GM23338 (cell line): ENCODE data around the gene ST3GAL2.

ENCODE experiments used
- CREB1 ChIP-seq: fragments of 250-450 bp; sonication (Bioruptor Pico); IDR thresholded peaks from 2 replicates; pipeline ENCODE4 v1.5.0; 2020; ENCODE audit warnings: low read depth, mild to moderate bottlenecking, moderate library complexity
- EZH2 ChIP-seq: fragments of 200-600 bp; sonication (generic); IDR thresholded peaks from one replicate; pipeline ENCODE4 v1.8.0; 2017; ENCODE audit warnings: antibody characterized with exemption, mild to moderate bottlenecking, low read depth; ENCODE audit not compliant: unreplicated experiment
- EZH2phosphoT487 ChIP-seq: fragments of 200-600 bp; sonication (generic); IDR thresholded peaks from one replicate; pipeline ENCODE4 v1.8.1; 2018; ENCODE audit warnings: antibody characterized with exemption; ENCODE audit not compliant: unreplicated experiment
- JUNB ChIP-seq: IDR thresholded peaks from one replicate; pipeline ENCODE4 v1.6.1; 2016; ENCODE audit warnings: antibody characterized with exemption; ENCODE audit not compliant: unreplicated experiment
- NANOG ChIP-seq: IDR thresholded peaks from 2 replicates; pipeline ENCODE4 v1.6.1; 2016; ENCODE audit warnings: antibody characterized with exemption, borderline replicate concordance
- POLR2AphosphoS5 ChIP-seq: IDR thresholded peaks from 2 replicates; pipeline ENCODE4 v1.6.1; 2016; ENCODE audit warnings: antibody characterized with exemption, low read depth
- STAT1 ChIP-seq: IDR thresholded peaks from one replicate; pipeline ENCODE4 v1.6.1; 2016; ENCODE audit warnings: antibody characterized with exemption; ENCODE audit not compliant: unreplicated experiment
- ZNF114 ChIP-seq: fragments of 250-450 bp; sonication (Bioruptor Pico); IDR thresholded peaks from 2 replicates; pipeline ENCODE4 v1.5.0; 2020; ENCODE audit warnings: mild to moderate bottlenecking, moderate library complexity
- ZNF331 ChIP-seq: fragments of 250-450 bp; sonication (Bioruptor Pico); IDR thresholded peaks from 2 replicates; pipeline ENCODE4 v1.5.0; 2020; ENCODE audit warnings: low read depth, mild to moderate bottlenecking, moderate library complexity
- TF ChIP-seq, protein P1 (sequence below), 2 experiments: fragments of 200-600 bp in 1 of 2; sonication (generic) in 1 of 2; conservative IDR thresholded peaks; 2 replicates each; pipeline versions ENCODE4 v1.5.1 to v1.6.1; 2016 to 2017; ENCODE audit warnings: antibody characterized with exemption in 2 of 2, low read depth in 2 of 2, mild to moderate bottlenecking in 2 of 2, moderate library complexity in 1 of 2
- TF ChIP-seq, protein P2 (sequence below): IDR thresholded peaks from 2 replicates; pipeline ENCODE4 v1.6.1; 2016; ENCODE audit warnings: antibody characterized with exemption
- TF ChIP-seq, protein P3 (sequence below): IDR thresholded peaks from one replicate; pipeline ENCODE4 v1.6.1; 2018; ENCODE audit warnings: antibody characterized with exemption; ENCODE audit not compliant: unreplicated experiment
- TF ChIP-seq, protein P4 (sequence below): fragments of 250-450 bp; sonication (Bioruptor Pico); IDR thresholded peaks from 2 replicates; pipeline ENCODE4 v1.5.0; 2020; ENCODE audit warnings: mild to moderate bottlenecking, moderate library complexity

DNA sequence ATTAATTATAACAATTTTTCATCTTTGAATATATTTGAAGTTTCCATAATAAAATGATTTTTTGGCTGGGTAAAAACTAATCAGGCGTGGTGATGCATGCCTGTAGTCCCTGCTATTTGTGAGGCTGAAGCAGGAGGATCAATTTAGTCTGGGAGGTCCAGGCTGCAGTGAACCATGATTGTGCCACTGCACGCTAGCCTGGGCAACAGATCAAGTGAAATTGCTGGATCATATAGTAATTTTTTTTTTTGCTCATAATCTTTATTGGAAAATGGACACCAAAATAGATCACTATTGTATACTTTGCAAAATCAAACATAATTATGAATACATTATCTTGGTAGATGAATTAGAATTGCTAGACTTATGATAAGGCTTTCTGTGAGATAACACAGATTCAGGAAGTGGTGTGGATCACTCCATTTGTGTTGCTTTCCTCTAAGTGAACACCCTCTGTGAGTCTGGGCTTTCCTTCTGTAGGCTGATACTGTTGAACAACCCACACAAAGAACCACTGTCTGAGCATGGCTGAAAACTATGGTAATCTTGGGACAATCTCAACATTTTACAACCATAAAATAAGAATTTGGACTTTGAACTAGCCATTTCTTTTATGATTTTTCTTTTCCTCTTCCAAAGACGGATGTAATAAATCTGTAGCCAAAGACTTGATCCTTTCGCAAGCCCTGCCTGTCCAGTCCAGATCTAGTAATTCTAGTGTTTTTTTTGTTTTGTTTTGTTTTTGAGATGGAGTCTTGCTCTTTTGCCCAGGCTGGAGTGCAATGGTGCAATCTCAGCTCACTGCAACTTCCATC is 5.6 kb upstream of the ST3GAL2 start:
- TF ChIP-seq, protein P1, sequence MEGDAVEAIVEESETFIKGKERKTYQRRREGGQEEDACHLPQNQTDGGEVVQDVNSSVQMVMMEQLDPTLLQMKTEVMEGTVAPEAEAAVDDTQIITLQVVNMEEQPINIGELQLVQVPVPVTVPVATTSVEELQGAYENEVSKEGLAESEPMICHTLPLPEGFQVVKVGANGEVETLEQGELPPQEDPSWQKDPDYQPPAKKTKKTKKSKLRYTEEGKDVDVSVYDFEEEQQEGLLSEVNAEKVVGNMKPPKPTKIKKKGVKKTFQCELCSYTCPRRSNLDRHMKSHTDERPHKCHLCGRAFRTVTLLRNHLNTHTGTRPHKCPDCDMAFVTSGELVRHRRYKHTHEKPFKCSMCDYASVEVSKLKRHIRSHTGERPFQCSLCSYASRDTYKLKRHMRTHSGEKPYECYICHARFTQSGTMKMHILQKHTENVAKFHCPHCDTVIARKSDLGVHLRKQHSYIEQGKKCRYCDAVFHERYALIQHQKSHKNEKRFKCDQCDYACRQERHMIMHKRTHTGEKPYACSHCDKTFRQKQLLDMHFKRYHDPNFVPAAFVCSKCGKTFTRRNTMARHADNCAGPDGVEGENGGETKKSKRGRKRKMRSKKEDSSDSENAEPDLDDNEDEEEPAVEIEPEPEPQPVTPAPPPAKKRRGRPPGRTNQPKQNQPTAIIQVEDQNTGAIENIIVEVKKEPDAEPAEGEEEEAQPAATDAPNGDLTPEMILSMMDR (conservative IDR thresholded peaks at IDR 0.05; ENCODE audit: low read depth in 2 of 2): no peak
- no peak for TF ChIP-seq EZH2
- TF ChIP-seq POLR2AphosphoS5: no peak
- TF ChIP-seq JUNB: no peak
- TF ChIP-seq, protein P2, sequence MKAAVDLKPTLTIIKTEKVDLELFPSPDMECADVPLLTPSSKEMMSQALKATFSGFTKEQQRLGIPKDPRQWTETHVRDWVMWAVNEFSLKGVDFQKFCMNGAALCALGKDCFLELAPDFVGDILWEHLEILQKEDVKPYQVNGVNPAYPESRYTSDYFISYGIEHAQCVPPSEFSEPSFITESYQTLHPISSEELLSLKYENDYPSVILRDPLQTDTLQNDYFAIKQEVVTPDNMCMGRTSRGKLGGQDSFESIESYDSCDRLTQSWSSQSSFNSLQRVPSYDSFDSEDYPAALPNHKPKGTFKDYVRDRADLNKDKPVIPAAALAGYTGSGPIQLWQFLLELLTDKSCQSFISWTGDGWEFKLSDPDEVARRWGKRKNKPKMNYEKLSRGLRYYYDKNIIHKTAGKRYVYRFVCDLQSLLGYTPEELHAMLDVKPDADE: no peak
- TF ChIP-seq ZNF114: no peak
- TF ChIP-seq, protein P3, sequence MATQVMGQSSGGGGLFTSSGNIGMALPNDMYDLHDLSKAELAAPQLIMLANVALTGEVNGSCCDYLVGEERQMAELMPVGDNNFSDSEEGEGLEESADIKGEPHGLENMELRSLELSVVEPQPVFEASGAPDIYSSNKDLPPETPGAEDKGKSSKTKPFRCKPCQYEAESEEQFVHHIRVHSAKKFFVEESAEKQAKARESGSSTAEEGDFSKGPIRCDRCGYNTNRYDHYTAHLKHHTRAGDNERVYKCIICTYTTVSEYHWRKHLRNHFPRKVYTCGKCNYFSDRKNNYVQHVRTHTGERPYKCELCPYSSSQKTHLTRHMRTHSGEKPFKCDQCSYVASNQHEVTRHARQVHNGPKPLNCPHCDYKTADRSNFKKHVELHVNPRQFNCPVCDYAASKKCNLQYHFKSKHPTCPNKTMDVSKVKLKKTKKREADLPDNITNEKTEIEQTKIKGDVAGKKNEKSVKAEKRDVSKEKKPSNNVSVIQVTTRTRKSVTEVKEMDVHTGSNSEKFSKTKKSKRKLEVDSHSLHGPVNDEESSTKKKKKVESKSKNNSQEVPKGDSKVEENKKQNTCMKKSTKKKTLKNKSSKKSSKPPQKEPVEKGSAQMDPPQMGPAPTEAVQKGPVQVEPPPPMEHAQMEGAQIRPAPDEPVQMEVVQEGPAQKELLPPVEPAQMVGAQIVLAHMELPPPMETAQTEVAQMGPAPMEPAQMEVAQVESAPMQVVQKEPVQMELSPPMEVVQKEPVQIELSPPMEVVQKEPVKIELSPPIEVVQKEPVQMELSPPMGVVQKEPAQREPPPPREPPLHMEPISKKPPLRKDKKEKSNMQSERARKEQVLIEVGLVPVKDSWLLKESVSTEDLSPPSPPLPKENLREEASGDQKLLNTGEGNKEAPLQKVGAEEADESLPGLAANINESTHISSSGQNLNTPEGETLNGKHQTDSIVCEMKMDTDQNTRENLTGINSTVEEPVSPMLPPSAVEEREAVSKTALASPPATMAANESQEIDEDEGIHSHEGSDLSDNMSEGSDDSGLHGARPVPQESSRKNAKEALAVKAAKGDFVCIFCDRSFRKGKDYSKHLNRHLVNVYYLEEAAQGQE: no peak
- no peak for TF ChIP-seq CREB1 (CRISPR knock-in tag)
- TF ChIP-seq ZNF331 (CRISPR knock-in tag): no peak
- no peak for TF ChIP-seq EZH2phosphoT487
- TF ChIP-seq NANOG: no peak
- TF ChIP-seq, protein P4, sequence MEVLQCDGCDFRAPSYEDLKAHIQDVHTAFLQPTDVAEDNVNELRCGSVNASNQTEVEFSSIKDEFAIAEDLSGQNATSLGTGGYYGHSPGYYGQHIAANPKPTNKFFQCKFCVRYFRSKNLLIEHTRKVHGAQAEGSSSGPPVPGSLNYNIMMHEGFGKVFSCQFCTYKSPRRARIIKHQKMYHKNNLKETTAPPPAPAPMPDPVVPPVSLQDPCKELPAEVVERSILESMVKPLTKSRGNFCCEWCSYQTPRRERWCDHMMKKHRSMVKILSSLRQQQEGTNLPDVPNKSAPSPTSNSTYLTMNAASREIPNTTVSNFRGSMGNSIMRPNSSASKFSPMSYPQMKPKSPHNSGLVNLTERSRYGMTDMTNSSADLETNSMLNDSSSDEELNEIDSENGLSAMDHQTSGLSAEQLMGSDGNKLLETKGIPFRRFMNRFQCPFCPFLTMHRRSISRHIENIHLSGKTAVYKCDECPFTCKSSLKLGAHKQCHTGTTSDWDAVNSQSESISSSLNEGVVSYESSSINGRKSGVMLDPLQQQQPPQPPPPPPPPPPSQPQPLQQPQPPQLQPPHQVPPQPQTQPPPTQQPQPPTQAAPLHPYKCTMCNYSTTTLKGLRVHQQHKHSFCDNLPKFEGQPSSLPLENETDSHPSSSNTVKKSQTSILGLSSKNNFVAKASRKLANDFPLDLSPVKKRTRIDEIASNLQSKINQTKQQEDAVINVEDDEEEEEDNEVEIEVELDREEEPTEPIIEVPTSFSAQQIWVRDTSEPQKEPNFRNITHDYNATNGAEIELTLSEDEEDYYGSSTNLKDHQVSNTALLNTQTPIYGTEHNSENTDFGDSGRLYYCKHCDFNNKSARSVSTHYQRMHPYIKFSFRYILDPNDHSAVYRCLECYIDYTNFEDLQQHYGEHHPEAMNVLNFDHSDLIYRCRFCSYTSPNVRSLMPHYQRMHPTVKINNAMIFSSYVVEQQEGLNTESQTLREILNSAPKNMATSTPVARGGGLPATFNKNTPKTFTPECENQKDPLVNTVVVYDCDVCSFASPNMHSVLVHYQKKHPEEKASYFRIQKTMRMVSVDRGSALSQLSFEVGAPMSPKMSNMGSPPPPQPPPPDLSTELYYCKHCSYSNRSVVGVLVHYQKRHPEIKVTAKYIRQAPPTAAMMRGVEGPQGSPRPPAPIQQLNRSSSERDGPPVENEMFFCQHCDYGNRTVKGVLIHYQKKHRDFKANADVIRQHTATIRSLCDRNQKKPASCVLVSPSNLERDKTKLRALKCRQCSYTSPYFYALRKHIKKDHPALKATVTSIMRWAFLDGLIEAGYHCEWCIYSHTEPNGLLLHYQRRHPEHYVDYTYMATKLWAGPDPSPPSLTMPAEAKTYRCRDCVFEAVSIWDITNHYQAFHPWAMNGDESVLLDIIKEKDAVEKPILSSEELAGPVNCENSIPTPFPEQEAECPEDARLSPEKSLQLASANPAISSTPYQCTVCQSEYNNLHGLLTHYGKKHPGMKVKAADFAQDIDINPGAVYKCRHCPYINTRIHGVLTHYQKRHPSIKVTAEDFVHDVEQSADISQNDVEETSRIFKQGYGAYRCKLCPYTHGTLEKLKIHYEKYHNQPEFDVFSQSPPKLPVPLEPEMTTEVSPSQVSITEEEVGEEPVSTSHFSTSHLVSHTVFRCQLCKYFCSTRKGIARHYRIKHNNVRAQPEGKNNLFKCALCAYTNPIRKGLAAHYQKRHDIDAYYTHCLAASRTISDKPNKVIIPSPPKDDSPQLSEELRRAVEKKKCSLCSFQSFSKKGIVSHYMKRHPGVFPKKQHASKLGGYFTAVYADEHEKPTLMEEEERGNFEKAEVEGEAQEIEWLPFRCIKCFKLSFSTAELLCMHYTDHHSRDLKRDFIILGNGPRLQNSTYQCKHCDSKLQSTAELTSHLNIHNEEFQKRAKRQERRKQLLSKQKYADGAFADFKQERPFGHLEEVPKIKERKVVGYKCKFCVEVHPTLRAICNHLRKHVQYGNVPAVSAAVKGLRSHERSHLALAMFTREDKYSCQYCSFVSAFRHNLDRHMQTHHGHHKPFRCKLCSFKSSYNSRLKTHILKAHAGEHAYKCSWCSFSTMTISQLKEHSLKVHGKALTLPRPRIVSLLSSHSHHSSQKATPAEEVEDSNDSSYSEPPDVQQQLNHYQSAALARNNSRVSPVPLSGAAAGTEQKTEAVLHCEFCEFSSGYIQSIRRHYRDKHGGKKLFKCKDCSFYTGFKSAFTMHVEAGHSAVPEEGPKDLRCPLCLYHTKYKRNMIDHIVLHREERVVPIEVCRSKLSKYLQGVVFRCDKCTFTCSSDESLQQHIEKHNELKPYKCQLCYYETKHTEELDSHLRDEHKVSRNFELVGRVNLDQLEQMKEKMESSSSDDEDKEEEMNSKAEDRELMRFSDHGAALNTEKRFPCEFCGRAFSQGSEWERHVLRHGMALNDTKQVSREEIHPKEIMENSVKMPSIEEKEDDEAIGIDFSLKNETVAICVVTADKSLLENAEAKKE: no peak
- TF ChIP-seq STAT1: no peak
